C4-2B (cell line): ENCODE data around the gene ADAMTS13.

Source experiments
- CTCF ChIP-seq: fragments of 450-650 bp; conservative IDR thresholded peaks from 2 replicates; pipeline ENCODE4 v1.5.1; 2017; ENCODE audit warnings: mild to moderate bottlenecking
- ZFX ChIP-seq: fragments of 450-650 bp; IDR thresholded peaks from 2 replicates; pipeline ENCODE4 v1.6.1; 2017

- no peak for TF ChIP-seq CTCF
- TF ChIP-seq ZFX, result no peak
These were observed 46.2 kb downstream of the ADAMTS13 start for GRCh38 chr9:133468374-133468773.
